Hematopoietic multipotent progenitor cell treated with erythropoietin and hydrocortisone succinate and interleukin-3 and kit ligand, for 17 days (in vitro differentiated cells): Measurements from ENCODE around the gene SCARB2.
A peak's percentile ranks its signal among the peaks of the same experiment; 100 is the strongest.
"Not testable (repeated sequence)": the region's sequence is repeated elsewhere in the genome, so short reads cannot be mapped to it uniquely, and the experiment has no call there.

ENCODE experiments used
- DNase-seq: peaks from one replicate; pipeline ENCODE4 v3.0.0-alpha.2; 2015; ENCODE audit warnings: low spot score

Gene SCARB2, protein sequence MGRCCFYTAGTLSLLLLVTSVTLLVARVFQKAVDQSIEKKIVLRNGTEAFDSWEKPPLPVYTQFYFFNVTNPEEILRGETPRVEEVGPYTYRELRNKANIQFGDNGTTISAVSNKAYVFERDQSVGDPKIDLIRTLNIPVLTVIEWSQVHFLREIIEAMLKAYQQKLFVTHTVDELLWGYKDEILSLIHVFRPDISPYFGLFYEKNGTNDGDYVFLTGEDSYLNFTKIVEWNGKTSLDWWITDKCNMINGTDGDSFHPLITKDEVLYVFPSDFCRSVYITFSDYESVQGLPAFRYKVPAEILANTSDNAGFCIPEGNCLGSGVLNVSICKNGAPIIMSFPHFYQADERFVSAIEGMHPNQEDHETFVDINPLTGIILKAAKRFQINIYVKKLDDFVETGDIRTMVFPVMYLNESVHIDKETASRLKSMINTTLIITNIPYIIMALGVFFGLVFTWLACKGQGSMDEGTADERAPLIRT

GRCh38 chr4:76213415-76214176, at the start of gene SCARB2:
Gene SCARB2, minus strand, starts transcription at chr4:76213824. Its CDS starts 281 bp downstream, at chr4:76213543.
- DNase-seq: peak; percentile 78

DNA sequence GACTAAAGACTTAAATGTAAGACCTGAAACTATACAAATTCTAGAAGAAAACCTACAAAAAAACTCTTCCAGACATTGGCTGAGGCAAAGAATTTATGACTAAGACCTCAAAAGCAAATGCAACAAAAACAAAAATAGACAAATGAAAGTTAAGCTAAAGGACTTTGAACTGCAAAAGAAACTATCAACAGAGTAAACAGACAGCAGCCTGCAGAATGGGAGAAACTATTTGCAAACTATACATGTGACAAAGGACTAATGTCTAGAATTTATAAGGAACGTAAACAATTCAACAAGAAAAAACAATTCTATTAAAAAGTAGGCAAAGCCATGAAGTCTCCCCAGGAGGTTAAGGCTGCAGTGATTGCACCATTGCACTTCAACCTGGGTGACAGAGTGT, 46.9 kb upstream of the SCARB2 start:
- DNase-seq: no peak

GRCh38 chr4:76257824-76258223, 44.2 kb upstream of the SCARB2 start:
- no peak for DNase-seq

DNA sequence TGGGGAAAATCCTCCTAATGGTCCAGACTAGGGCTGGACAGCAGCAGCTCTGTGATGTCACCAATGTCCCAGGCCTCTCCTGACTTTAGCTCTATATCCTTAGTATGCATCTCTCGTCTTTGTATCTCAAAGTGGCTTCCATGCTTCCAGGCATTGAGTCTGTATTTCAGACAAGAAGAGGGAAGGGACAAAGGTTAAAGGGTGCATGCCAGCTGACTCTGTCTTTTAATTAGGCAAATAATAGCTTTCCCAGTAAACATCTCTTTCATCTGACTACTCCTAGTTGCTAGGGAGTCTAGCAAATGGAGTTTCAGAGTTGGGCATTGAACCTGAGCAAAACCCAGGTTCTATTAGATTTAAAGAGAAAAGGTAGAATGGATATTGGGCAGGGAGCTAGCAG, 43.3 kb upstream of the SCARB2 start:
- no peak for DNase-seq

- no peak for DNase-seq
Measured at GRCh38 chr4:76256032-76256431, 42.4 kb upstream of the SCARB2 start.

- DNase-seq: no peak
Measured at GRCh38 chr4:76253511-76253910, 39.9 kb upstream of the SCARB2 start.

- no peak for DNase-seq
Measured at GRCh38 chr4:76252271-76252653, 38.6 kb upstream of the SCARB2 start.

GRCh38 chr4:76251441-76252270, 38.0 kb upstream of the SCARB2 start, which contains the start of gene FAM47E:
Gene FAM47E, plus strand, starts transcription at chr4:76251721. Its CDS starts 26 bp downstream, at chr4:76251747.
- DNase-seq: peak; percentile 24

DNA sequence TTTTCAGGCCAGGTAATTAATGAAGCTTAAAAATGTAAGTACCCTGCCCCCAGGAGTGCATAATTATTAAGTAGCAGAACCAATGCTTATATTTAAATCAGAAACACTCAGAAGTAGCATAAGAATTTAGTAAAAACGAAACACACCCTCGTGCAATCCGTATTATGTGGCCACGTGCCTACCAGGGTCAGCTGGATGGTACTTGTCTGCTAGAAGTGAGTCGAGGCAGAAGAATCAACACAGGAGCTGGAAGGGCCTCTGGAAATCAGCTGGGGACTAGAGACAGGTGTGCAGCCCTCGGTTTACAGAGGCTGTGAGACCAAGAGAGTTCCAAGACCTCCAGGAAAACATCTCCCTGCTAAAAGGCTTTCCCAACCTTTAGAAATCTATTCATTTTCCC, 37.3 kb upstream of the SCARB2 start:
- DNase-seq: no peak

DNA sequence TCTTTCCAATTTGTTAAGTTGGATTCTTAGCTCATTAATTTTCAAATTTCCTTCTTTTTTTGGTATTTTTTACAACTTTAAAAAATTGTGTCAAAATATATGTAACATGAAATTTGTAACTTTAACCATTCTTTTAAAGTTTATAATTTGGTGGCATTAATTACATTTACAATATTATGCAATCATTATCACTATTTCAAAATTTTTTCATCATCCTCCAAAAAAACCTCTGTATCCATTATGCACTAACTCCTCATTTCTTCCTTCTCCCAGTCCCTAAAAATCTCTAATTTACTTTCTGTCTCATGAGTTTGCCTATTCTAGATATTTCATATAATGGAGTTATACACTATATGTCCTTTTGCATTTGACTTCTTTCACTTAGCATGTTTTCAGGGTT, 33.2 kb upstream of the SCARB2 start:
- no peak for DNase-seq

- no peak for DNase-seq
Measured at GRCh38 chr4:76246025-76246424, 32.4 kb upstream of the SCARB2 start.

GRCh38 chr4:76243877-76244276, 30.3 kb upstream of the SCARB2 start:
- not testable (repeated sequence) for DNase-seq

GRCh38 chr4:76240236-76240635, 26.6 kb upstream of the SCARB2 start:
- DNase-seq: no peak

DNA sequence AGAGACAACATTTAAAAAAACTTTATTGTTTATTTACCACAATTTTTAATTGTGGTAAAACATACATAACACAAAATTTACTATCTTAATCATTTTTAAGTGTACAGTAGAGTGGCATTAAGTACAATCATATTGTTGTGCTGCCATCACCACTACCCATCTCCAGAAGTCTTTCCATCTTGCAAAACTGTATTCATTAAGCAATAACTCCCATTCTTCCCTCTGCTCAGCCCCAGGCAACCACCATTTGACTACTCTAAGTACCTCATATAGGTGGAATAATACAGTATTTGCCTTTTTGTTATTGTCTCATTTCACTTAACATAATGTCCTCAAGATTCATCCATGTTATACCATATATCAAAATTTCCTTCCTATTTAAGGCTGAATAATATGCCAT, 25.1 kb upstream of the SCARB2 start:
- DNase-seq: no peak

GRCh38 chr4:76238236-76238635, 24.6 kb upstream of the SCARB2 start:
- no peak for DNase-seq

- no peak for DNase-seq
Measured at GRCh38 chr4:76235915-76236314, 22.3 kb upstream of the SCARB2 start.

DNA sequence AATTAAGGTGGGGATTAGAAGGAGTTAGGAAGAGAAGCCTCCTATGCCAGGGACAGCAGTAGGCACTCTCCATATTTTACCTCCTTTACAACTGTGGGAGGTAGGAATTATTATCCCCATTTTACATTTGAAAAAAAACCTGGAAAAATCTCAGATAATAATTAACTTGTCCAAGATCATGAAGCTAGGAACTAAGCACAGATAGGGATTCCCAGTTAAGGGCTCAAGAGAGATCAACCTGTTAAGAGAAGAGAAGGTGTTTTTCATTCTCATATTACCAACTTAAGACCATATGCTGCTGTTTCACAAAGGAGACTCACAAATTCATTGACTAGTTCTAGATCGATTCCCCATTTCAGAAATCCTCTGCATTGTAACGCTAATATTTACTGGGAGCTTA, 21.8 kb upstream of the SCARB2 start:
- DNase-seq: no peak

DNA sequence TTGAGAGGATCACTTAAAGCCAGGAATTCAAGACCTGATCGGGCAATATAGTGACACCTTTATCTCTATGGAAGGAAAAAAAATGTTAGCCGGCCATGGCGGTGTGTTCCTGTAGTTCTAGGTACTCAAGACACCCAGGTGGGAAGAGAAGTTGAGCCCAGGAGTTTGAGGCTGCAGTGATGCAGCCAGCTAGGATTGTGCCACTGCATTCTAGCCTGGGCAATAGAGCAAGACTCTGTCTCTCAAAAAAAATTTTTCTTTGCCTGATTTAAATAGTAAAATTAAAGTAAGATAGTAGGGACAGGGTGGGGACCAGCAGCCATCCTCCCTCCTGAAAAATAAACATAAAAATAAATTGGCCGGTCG, 21.0 kb upstream of the SCARB2 start:
- DNase-seq: no peak

DNA sequence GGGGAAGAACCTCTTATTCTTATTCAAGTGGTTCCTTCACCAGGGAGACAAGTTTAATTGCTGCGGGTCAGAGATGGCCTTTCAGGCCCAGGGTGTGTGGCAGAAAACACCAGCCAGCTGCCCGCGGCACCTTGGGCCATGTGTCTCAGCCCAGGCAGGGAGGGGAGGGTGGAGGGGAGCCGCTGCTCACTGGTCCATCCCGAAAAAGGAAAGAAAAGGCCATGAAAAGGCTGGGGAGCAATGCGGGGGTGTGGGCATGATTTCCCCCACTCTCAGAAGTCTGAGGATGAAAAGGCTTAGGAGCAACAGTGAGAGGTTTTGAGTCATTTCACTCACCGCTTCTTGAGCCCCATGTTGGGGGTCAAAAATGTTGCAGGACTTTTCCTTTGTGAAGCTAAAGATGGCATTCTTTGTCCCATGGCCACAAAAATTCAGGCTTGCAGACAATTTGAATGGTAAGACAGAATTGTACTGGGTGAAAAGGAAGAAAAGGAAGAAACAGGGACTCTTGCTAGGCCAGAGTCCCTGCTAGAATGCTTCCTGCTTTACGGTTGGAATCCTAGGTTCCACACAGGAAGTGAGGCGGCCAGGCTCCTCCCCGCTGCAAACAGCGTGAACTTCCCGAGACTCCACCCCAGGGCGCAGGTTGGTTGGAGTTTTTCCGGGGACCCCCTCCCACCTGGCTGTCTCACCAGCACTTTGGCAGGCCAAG, 20.5 kb upstream of the SCARB2 start:
- DNase-seq: no peak

DNA sequence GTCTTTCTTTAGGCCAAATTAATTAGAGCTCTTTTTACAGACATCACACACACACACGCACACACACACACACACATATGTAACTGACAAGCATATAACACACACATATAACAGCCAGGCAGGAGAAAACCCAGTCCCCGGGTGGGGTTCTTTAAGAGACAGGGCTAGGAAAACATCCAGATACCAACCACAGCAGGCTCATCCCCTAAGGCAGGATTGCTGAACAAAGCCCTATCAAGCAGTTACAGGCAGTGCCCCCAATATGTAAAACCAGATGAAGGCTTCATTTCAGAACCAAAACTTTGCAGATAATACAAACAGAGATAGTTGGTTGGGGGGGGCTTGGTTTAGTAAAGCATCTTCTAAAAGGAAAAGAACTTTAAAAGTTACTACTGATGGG, 19.9 kb upstream of the SCARB2 start:
- peak; percentile 52 for DNase-seq

- DNase-seq: peak; percentile 35
Measured at GRCh38 chr4:76233083-76233482, 19.5 kb upstream of the SCARB2 start.

GRCh38 chr4:76232681-76233080, 19.1 kb upstream of the SCARB2 start:
- no peak for DNase-seq
